Gastroesophageal sphincter (tissue), 4 donors: ENCODE measurements around the gene B4GALT3. TPM values are rescaled to one million over a fixed set of nuclear protein-coding genes. Genes with fewer than 3 reads are reported as not detected.

Experiments used
- ATAC-seq: fragments of 150-250 bp; one replicate; pipeline ENCODE4 v1.9.1; 2016; ENCODE audit warnings: mild to moderate bottlenecking, moderate library complexity
- H3K27ac ChIP-seq, 4 donors: fragments of 200-600 bp; sonication (generic) in 3 of 4; 1 replicate in 3 of 4; 2 replicates in 1 of 4; pipeline ENCODE4 v1.5.1; 2016 to 2019
- H3K27me3 ChIP-seq: fragments of 200-600 bp; sonication (generic); one replicate; pipeline ENCODE4 v1.5.1; 2019
- H3K36me3 ChIP-seq, 2 donors: fragments of 200-600 bp; sonication (generic); one replicate each; pipeline ENCODE4 v1.5.1; 2019; ENCODE audit warnings: control low read depth in 1 of 2
- H3K4me1 ChIP-seq, 3 donors: fragments of 200-600 bp; sonication (generic); 1 replicate in 2 of 3; 2 replicates in 1 of 3; pipeline ENCODE4 v1.5.1; 2016 to 2019; ENCODE audit warnings: control low read depth in 2 of 3
- H3K4me3 ChIP-seq, 2 donors: fragments of 200-600 bp; sonication (generic); one replicate each; pipeline ENCODE4 v1.5.1; 2019; ENCODE audit warnings: mild to moderate bottlenecking in 1 of 2, moderate library complexity in 1 of 2
- H3K9me3 ChIP-seq, 3 donors: fragments of 200-600 bp; sonication (generic); one replicate each; pipeline ENCODE4 v1.5.1; 2017 to 2019; ENCODE audit warnings: control low read depth in 2 of 3
- EP300 ChIP-seq: sonication (generic); formaldehyde crosslinking; IDR thresholded peaks from one replicate; pipeline ENCODE4 v1.6.1; 2017; ENCODE audit warnings: antibody characterized with exemption, mild to moderate bottlenecking
- POLR2A ChIP-seq, 2 donors: fragments of 450-650 bp; IDR thresholded peaks; one replicate each; pipeline ENCODE4 v1.6.1; 2017; ENCODE audit warnings: antibody characterized with exemption in 2 of 2, mild to moderate bottlenecking in 2 of 2, moderate library complexity in 1 of 2
- POLR2AphosphoS5 ChIP-seq: sonication (generic); formaldehyde crosslinking; IDR thresholded peaks from one replicate; pipeline ENCODE4 v1.6.1; 2017; ENCODE audit warnings: antibody characterized with exemption
- WGBS, 2 donors: methylation state at CpG; one replicate each; pipeline ENCODE4 v1.1.5; 2018; ENCODE audit warnings: low coverage in 1 of 2; 5-methylcytosine and 5-hydroxymethylcytosine counted together
- total RNA-seq, 4 donors: library from RNA; depleted of rRNA; stranded (reverse); fragments of >200 nt; gene quantifications; one replicate each; pipeline ENCODE4 v1.1.0, GENCODE V29; 2016
- TF ChIP-seq, protein P1 (sequence below), 4 experiments: fragments of 200-600 bp in 2 of 4; fragments of 450-650 bp in 2 of 4; sonication (generic) in 1 of 4; IDR thresholded peaks; one replicate each; pipeline ENCODE4 v1.5.1; 2017 to 2019; ENCODE audit warnings: antibody characterized with exemption in 4 of 4, mild to moderate bottlenecking in 2 of 4, moderate library complexity in 2 of 4

Gene B4GALT3
- total RNA-seq, 4 donors from 2014 or later: 14.8 to 26.4 (median 19.5) TPM

- H3K4me3 ChIP-seq: no peak overlapping the region
- no peak for TF ChIP-seq POLR2A (IDR thresholded peaks at IDR 0.05)
- no peak for TF ChIP-seq POLR2AphosphoS5
- TF ChIP-seq, protein P1, sequence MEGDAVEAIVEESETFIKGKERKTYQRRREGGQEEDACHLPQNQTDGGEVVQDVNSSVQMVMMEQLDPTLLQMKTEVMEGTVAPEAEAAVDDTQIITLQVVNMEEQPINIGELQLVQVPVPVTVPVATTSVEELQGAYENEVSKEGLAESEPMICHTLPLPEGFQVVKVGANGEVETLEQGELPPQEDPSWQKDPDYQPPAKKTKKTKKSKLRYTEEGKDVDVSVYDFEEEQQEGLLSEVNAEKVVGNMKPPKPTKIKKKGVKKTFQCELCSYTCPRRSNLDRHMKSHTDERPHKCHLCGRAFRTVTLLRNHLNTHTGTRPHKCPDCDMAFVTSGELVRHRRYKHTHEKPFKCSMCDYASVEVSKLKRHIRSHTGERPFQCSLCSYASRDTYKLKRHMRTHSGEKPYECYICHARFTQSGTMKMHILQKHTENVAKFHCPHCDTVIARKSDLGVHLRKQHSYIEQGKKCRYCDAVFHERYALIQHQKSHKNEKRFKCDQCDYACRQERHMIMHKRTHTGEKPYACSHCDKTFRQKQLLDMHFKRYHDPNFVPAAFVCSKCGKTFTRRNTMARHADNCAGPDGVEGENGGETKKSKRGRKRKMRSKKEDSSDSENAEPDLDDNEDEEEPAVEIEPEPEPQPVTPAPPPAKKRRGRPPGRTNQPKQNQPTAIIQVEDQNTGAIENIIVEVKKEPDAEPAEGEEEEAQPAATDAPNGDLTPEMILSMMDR (IDR thresholded peaks at IDR 0.05): no peak
- TF ChIP-seq EP300: no peak
- peaks cover 0 to 15% of the 10 kb centered on the region in 2 donors for H3K36me3 ChIP-seq
- peak overlapping the region in 3 of 4 donors; percentile 94 to 96 (median 96) for H3K27ac ChIP-seq
- 28 to 65% methylated on average over 4 to 5 of the region's 5 CpGs for WGBS, 2 donors
- ATAC-seq: no peak
- H3K9me3 ChIP-seq: no peaks in the 10 kb centered on the region
- H3K4me1 ChIP-seq: peaks cover 0 to 91% (median 49%) of the 10 kb centered on the region in 3 donors
- no peaks in the 10 kb centered on the region for H3K27me3 ChIP-seq
Measured at GRCh38 chr1:161199506-161200139, 22.3 kb upstream of the B4GALT3 start.

GRCh38 chr1:161198897-161199431 lies 21.7 kb upstream of the B4GALT3 start, which contains the start of gene ADAMTS4:
Gene ADAMTS4 (minus strand): TSS chr1:161199054. CDS start chr1:161198627, 427 bp downstream.
- Histone ChIP-seq H3K4me1 (peaks cover 0 to 91% (median 49%) of the 10 kb centered on the region in 3 donors), H3K4me3 (peak within 1 kb of the TSS; percentile 0 to 50), H3K27ac (peak within 1 kb of the TSS; percentile 2 to 96 (median 95)), H3K9me3 (no peaks in the 10 kb centered on the region), H3K36me3 (peaks cover 0 to 10% of the 10 kb centered on the region in 2 donors), H3K27me3 (no peaks in the 10 kb centered on the region)
- WGBS, 2 donors: 28% methylated on average over 9 of the region's 11 CpGs; no CpG with 5 or more reads in 1 of the 2 donors
- ATAC-seq: peak; percentile 31
- TF ChIP-seq POLR2AphosphoS5 (peak; percentile 68), POLR2A (IDR thresholded peaks at IDR 0.05) (peak; percentile 24 to 36)
- TF ChIP-seq, protein P1 (IDR thresholded peaks at IDR 0.05): no peak

DNA sequence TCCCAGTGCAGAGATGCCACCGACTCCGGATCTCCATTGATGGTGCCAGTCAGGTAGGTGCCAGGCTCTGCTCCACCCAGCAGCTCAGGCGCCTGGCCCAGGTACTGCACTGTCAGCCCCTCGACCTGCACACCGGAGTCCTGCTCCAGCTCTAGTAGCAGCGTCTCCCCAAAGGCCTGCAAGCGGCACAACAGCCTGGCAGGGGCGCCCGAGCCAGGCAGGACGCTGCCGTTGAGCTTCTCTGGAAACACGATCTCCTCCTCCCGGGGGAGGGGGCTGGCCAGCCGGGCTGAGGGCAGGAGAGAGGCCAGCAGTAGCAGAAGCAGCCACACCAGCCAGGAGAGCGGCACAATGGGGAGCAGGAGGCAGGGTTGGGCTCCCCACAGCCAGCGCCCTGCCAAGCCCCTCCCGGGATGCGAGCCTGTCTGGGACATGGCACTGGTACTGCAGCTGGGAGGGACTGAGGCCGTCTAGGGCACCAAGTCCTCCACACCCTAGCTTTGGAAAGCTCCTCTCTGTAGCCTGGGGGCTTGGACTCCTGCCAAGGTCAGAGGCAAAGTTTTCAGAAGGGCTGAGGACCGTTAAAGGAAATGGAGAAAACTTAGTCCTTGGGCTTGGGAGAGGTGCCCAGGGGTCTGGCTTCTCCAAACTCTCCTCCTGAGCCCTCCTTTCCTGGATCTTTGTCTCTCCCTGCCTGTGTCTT lies 21.0 kb upstream of the B4GALT3 start:
- TF ChIP-seq POLR2A (IDR thresholded peaks at IDR 0.05) (no peak), EP300 (no peak), POLR2AphosphoS5 (no peak)
- TF ChIP-seq, protein P1 (IDR thresholded peaks at IDR 0.05): no peak
- H3K36me3 ChIP-seq: peaks cover 0 to 4% of the 10 kb centered on the region in 2 donors
- WGBS, 2 donors: no CpG with 5 or more reads among the region's 20 CpGs
- no peaks in the 10 kb centered on the region for H3K27me3 ChIP-seq
- H3K27ac ChIP-seq: peak overlapping the region; percentile 2 to 96 (median 95)
- H3K4me1 ChIP-seq: peaks cover 0 to 91% (median 46%) of the 10 kb centered on the region in 3 donors
- no peaks in the 10 kb centered on the region for H3K9me3 ChIP-seq
- peak overlapping the region; percentile 0 to 50 for H3K4me3 ChIP-seq
- ATAC-seq: no peak

DNA sequence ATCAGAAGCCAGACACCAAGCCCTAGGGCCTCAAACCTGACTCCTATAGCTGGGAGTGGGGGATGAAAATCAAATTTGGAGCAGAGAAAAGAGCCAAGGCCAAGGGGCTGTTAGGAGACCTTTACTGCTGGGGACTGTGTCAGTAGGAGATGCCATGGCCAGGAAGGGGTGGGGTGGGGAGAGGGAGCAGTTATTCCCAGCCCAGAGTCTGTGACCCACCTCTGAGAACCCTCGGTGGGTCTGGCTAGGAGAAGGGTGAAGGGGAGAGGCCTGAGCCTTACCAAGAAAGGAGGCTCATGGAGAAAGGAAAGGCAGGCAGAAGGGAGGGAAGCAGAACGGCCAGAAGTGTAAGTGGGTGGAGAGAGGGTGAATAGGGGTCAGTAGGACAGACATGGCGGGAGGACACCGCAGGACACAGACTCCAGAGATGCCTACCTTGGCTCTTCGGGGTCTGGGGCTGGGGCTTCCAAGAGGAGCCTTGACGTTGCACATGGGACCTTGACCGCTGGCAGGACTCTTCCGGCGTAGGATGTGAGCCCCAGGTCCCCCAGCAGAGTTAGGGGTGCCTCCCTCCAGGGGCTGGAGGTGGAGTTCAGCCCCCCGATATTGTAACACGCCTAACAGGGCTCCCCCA lies 20.4 kb upstream of the B4GALT3 start:
- Histone ChIP-seq H3K9me3 (no peaks in the 10 kb centered on the region), H3K27me3 (no peaks in the 10 kb centered on the region), H3K27ac (peak overlapping the region in 3 of 4 donors; percentile 94 to 96 (median 96)), H3K4me1 (peaks cover 0 to 91% (median 46%) of the 10 kb centered on the region in 3 donors), H3K4me3 (peak overlapping the region in 1 of 2 donors; percentile 50), H3K36me3 (peaks cover 0 to 3% of the 10 kb centered on the region in 2 donors)
- 41 to 43% methylated on average over 4 to 5 of the region's 11 CpGs for WGBS, 2 donors
- TF ChIP-seq POLR2A (IDR thresholded peaks at IDR 0.05) (no peak), POLR2AphosphoS5 (no peak), EP300 (no peak)
- TF ChIP-seq, protein P1 (IDR thresholded peaks at IDR 0.05): no peak
- no peak for ATAC-seq
